ENCODE measurements around the gene KLRC3. TPM values are rescaled to one million over a fixed set of nuclear protein-coding genes. Genes with fewer than 3 reads are reported as not detected.

Gene KLRC3
- total and polyA plus RNA-seq, 8 donors, result 0.43 to 1.3 (median 1.3) TPM; not detected in 5

DNA sequence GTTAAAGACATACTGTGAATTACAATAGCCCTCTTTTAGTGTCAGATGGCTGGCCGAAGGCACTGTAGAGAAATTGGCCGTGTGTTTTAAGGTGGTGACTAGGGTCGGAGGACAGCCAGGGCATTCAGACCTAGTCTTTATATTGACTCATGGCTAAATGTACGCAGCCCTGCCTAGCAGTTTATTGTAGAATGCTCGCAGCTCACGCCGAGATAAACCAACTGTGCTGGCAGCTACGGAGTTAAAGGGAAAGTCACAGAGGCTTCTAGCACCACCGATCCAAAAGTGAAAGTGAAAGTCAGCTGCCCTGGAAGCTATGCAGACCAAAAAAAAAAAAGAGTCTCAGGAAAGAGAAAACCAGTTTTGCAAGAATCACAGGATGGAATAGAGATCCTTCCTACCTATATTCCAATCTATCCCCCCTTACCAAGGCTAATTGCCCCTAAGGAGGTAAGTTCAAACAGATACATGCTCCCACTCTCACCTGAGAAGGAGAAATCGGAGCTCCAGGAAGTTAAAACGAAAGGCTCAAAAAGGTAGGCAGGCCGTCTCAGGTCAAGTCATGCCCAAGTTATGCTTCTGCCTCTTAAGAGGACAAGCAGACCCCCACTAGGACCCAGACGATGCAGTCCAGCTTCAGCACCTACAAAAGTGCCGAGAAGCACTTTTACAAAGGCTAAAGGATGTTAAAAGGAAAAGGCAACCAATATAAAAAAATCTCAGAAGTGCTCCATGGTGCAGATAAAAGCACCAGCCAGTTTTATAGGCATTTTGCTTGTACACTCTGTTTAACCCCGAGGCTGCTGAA, 55.4 kb downstream of the KLRC3 start:
- DNase-seq, result peak; percentile 69 to 96
- Histone ChIP-seq H3K36me3 (no peaks in the 10 kb centered on the region), H3K4me1 (peaks cover 29 to 60% (median 42%) of the 10 kb centered on the region in 4 donors), H3K27me3 (no peaks in the 10 kb centered on the region), H3K27ac (peak overlapping the region; percentile 88 to 97 (median 93)), H3K9me3 (no peaks in the 10 kb centered on the region), H3K4me3 (peak overlapping the region; percentile 54 to 65 (median 59))
- intact Hi-C loops (cut with DNase I; ENCODE audit: low total_unique reads), result no loop called here
- WGBS, 5 donors, result 0 to 2% (median 0%) methylated on average over 15 of the region's 15 CpGs
- TF ChIP-seq, protein P1, sequence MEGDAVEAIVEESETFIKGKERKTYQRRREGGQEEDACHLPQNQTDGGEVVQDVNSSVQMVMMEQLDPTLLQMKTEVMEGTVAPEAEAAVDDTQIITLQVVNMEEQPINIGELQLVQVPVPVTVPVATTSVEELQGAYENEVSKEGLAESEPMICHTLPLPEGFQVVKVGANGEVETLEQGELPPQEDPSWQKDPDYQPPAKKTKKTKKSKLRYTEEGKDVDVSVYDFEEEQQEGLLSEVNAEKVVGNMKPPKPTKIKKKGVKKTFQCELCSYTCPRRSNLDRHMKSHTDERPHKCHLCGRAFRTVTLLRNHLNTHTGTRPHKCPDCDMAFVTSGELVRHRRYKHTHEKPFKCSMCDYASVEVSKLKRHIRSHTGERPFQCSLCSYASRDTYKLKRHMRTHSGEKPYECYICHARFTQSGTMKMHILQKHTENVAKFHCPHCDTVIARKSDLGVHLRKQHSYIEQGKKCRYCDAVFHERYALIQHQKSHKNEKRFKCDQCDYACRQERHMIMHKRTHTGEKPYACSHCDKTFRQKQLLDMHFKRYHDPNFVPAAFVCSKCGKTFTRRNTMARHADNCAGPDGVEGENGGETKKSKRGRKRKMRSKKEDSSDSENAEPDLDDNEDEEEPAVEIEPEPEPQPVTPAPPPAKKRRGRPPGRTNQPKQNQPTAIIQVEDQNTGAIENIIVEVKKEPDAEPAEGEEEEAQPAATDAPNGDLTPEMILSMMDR (IDR thresholded peaks at IDR 0.05), result no peak
- TF ChIP-seq POLR2A (IDR thresholded peaks at IDR 0.05) (no peak), POLR2AphosphoS5 (IDR thresholded peaks at IDR 0.05) (peak; percentile 50 to 52 (median 51)), EP300 (IDR thresholded peaks at IDR 0.05) (no peak)

DNA sequence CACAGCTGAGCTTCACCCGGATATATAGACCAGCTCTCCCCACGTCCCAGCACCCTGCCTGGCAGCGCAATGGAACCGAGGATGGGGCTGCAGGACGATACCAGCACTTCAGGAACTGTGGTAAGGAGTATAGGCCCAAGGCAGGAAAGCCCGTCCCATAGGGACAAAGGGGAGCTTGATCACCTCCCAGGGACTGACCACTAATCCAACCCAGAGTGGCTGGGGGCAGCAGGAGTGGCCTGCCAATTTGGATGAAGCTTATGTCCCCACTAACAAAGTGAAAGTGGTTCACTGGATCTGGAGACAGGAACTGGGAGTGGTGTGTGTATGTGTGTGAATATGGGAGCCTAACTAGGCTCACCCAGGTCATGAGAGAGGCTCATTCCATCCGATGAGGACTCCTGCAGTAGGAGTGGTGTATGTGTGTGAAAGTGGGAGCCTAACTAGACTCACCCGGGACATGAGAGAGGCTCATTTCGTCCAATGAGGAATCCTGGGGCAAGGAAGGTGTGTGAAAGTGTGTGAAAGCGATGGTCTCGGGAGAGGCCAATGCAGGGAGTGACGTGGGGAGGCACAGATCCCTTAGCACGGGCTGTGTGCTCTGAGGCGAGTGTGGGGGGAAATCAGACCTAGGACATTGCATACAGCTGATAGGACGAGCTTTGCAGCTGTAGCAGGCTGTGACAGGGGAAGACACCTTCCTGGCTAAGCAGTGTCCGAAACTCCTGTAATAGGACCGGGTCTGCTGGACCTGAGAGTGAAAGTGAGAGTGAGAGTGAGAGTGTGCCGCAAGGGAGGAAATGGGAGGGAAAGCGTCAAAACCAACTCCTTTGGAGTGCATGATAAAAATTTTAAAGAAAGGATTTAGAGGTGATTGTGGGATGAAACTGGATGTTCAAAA, 56.2 kb downstream of the KLRC3 start:
- no peak for TF ChIP-seq POLR2A (IDR thresholded peaks at IDR 0.05)
- TF ChIP-seq POLR2AphosphoS5 (IDR thresholded peaks at IDR 0.05), result peak in 1 of 3 donors; percentile 36
- TF ChIP-seq EP300 (IDR thresholded peaks at IDR 0.05), result no peak
- TF ChIP-seq, protein P1 (IDR thresholded peaks at IDR 0.05), result no peak
- 12 to 19% (median 17%) methylated on average over 17 to 19 of the region's 19 CpGs for WGBS, 5 donors
- Histone ChIP-seq H3K4me1 (peaks cover 29 to 60% (median 42%) of the 10 kb centered on the region in 4 donors), H3K27me3 (no peaks in the 10 kb centered on the region), H3K9me3 (no peaks in the 10 kb centered on the region), H3K36me3 (no peaks in the 10 kb centered on the region), H3K27ac (peak overlapping the region; percentile 88 to 97 (median 93)), H3K4me3 (peak overlapping the region; percentile 54 to 65 (median 59))
- intact Hi-C loops (cut with DNase I; ENCODE audit: low total_unique reads), result no loop called here
- peak; percentile 40 to 83 for DNase-seq

DNA sequence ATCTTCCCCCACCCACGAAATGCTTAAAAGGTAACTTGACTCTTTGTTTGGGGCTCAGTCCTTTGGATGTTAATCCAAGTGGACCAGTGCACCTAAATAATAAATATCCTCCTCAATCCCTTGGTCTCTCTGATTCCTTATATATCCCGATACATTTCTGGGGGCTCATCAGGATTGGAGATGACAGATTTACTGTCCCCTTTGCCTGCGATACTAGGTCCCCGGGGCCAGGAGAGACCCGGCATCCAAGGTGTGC, 56.8 kb downstream of the KLRC3 start:
- 54 to 82% (median 69%) methylated on average over 5 of the region's 5 CpGs for WGBS, 5 donors
- Histone ChIP-seq H3K27me3 (no peaks in the 10 kb centered on the region), H3K4me3 (peak overlapping the region; percentile 54 to 65 (median 59)), H3K4me1 (peaks cover 29 to 64% (median 42%) of the 10 kb centered on the region in 4 donors), H3K9me3 (no peaks in the 10 kb centered on the region), H3K36me3 (no peaks in the 10 kb centered on the region), H3K27ac (peak overlapping the region; percentile 88 to 97 (median 93))
- intact Hi-C loops (cut with DNase I; ENCODE audit: low total_unique reads), result no loop called here
- DNase-seq, result peak in 1 of 2 donors; percentile 20
- TF ChIP-seq EP300 (IDR thresholded peaks at IDR 0.05), result no peak

DNA sequence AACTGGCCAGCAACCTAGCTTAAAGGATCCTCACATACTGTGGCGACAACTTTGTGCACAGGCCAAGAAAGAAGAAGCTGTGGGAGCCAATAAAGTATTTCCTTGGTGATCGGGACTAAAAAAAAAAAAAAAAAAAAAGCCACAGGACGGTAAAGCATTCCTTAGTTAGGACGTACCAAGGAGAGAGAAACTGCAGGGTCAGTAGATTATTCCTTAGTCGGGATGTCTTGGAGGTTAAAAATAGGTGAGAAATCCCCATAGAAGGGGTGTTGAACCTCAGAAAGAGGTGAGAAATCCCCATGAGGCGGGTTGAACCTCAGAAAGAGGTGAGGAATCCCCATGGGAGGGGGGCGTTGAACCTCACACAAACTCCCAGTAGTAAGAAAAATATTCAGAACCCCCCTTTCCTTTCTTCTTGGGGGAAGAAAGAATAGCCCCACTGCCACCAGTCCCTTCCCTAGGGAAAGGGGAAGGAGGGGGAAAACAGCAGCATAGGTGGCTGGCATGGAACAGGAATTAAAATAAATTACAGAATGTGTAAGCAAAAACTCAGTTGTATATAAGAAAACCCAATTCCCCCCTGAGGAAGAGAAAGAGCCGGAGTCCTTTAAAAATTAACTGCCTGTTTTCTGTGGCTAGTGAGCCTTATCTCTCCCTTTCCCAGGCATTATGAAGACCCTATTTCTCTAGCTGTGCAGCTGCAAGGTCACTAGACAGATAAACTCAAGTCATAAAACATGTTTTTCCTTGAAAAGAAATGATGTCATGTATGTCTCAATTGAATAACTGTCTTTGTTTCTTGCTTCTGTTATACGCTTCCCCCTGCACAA, 57.4 kb downstream of the KLRC3 start:
- WGBS, 5 donors, result 36 to 52% (median 46%) methylated on average over 9 of the region's 9 CpGs
- no peaks in the 10 kb centered on the region for H3K9me3 ChIP-seq
- H3K4me1 ChIP-seq, result peaks cover 29 to 65% (median 42%) of the 10 kb centered on the region in 4 donors
- H3K27ac ChIP-seq, result peak overlapping the region; percentile 62 to 97 (median 93)
- DNase-seq, result peak in 1 of 2 donors; percentile 37
- intact Hi-C loops (cut with DNase I; ENCODE audit: low total_unique reads), result no loop called here
- no peaks in the 10 kb centered on the region for H3K36me3 ChIP-seq
- H3K27me3 ChIP-seq, result no peaks in the 10 kb centered on the region
- peak overlapping the region in 2 of 4 donors; percentile 55 to 63 for H3K4me3 ChIP-seq
- TF ChIP-seq EP300 (IDR thresholded peaks at IDR 0.05) (no peak), POLR2A (IDR thresholded peaks at IDR 0.05) (no peak), POLR2AphosphoS5 (IDR thresholded peaks at IDR 0.05) (no peak)
- TF ChIP-seq, protein P1 (IDR thresholded peaks at IDR 0.05), result no peak

Data from stomach (tissue), 9 donors.